ENCODE results near the gene RBM26. TPM values are rescaled to one million over a fixed set of nuclear protein-coding genes. Genes with fewer than 3 reads are reported as not detected.

The RBM26 gene
- total RNA-seq, 1 donor from 2014 or later: 24.0 TPM

- no peak for DNase-seq (ENCODE audit: low read depth)
- TF ChIP-seq, protein P1, sequence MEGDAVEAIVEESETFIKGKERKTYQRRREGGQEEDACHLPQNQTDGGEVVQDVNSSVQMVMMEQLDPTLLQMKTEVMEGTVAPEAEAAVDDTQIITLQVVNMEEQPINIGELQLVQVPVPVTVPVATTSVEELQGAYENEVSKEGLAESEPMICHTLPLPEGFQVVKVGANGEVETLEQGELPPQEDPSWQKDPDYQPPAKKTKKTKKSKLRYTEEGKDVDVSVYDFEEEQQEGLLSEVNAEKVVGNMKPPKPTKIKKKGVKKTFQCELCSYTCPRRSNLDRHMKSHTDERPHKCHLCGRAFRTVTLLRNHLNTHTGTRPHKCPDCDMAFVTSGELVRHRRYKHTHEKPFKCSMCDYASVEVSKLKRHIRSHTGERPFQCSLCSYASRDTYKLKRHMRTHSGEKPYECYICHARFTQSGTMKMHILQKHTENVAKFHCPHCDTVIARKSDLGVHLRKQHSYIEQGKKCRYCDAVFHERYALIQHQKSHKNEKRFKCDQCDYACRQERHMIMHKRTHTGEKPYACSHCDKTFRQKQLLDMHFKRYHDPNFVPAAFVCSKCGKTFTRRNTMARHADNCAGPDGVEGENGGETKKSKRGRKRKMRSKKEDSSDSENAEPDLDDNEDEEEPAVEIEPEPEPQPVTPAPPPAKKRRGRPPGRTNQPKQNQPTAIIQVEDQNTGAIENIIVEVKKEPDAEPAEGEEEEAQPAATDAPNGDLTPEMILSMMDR (conservative IDR thresholded peaks at IDR 0.05; ENCODE audit: low read depth, low read length): no peak
- H3K4me3 ChIP-seq (ENCODE audit: low read depth, low read length): no peak overlapping the region
These were observed 41.7 kb upstream of the RBM26 start for GRCh38 chr13:79447741-79448140.

DNA sequence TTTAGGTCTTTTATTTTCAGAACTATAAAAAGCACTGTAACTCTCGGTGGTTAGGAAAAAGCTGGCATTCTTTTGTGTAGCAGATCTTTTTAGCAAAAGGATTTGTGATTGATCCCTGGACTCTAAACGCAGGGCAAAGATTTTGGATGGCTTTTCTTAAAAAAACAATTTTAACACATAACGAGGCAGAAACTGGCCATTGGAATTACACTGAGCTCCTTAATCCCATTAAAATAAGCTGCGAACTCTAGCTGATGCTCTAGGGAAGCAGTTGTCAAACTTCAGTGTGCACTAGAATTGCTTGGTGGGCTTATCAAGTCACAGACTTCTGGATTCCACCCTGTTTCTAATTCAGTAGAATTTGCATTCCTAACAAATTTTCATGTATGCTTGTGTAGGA, 41.1 kb upstream of the RBM26 start:
- DNase-seq (ENCODE audit: low read depth): no peak
- TF ChIP-seq, protein P1 (conservative IDR thresholded peaks at IDR 0.05; ENCODE audit: low read depth, low read length): no peak

DNA sequence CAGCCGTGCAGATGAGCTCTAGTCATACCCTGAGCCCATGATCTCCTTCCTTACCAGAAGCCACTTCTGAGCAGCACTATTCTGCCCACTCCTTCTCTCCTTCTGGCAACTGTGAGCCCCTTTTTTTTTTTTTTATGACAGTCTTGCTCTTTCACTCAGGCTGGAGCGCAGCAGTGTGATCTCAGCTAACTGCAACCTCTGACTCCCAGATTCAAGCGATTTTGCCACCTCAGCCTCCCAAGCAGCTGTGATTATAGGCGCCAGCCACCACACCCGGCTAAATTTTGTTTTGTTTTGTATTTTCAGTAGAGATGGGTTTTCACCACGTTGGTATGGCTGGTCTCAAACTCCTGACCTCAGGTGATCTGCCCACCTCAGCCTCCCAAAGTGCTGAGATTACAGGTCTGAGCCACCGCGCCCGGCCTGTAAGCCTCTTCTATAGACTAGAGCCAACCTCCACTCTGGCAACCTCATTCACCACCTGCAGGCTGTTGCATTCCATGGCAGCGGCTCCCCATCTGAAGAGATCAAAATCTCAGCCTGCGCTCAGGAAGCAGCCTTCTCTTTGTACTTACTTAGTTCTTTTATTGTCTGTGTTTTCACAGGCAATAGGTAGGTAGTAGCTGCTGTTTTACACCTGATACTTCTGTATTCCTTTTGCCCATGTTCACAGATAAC, 40.1 kb upstream of the RBM26 start:
- H3K4me3 ChIP-seq (ENCODE audit: low read depth, low read length): no peak overlapping the region
- TF ChIP-seq, protein P1 (conservative IDR thresholded peaks at IDR 0.05; ENCODE audit: low read depth, low read length): no peak
- DNase-seq (ENCODE audit: low read depth): no peak

More for the DNA sequence above, 41.1 kb upstream of the RBM26 start:
- H3K4me3 ChIP-seq (ENCODE audit: low read depth, low read length): no peak overlapping the region

- TF ChIP-seq, protein P1 (conservative IDR thresholded peaks at IDR 0.05; ENCODE audit: low read depth, low read length): no peak
- DNase-seq (ENCODE audit: low read depth): no peak
These were observed 36.7 kb upstream of the RBM26 start for GRCh38 chr13:79442706-79443105.

GRCh38 chr13:79442221-79442620, 36.2 kb upstream of the RBM26 start:
- TF ChIP-seq, protein P1 (conservative IDR thresholded peaks at IDR 0.05; ENCODE audit: low read depth, low read length): no peak
- no peak overlapping the region for H3K4me3 ChIP-seq (ENCODE audit: low read depth, low read length)
- DNase-seq (ENCODE audit: low read depth): no peak

More at GRCh38 chr13:79442706-79443105, 36.7 kb upstream of the RBM26 start:
- no peak overlapping the region for H3K4me3 ChIP-seq (ENCODE audit: low read depth, low read length)

DNA sequence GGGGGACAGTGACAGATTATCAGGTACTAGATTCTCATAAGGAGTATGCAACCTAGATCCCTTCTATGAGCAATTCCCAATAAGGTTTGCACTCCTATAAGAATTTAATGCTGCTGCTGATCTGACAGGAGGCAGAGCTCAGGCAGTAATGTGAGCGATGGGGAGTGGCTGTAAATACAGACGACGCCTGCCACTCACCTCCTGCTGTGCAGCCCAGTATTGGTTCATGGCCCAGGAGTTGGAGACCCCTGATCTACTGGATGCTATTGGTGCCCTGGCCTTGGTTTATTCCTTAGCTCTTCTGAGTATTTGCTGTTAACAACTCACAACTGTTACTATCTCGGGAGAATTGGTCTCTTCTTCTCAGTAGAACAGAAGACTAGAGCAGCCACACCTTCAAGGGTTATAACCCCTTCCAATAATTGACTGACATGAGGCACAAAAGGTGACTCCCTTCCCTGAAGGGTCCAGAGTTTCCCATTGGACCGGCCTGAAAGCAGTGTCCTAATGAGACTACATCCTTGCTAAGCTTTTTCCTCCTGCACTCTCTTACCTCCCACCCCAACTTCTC, 35.0 kb upstream of the RBM26 start:
- no peak overlapping the region for H3K4me3 ChIP-seq (ENCODE audit: low read depth, low read length)
- DNase-seq (ENCODE audit: low read depth): no peak
- TF ChIP-seq, protein P1 (conservative IDR thresholded peaks at IDR 0.05; ENCODE audit: low read depth, low read length): no peak

- H3K4me3 ChIP-seq (ENCODE audit: low read depth, low read length): no peak overlapping the region
- DNase-seq (ENCODE audit: low read depth): no peak
- TF ChIP-seq, protein P1 (conservative IDR thresholded peaks at IDR 0.05; ENCODE audit: low read depth, low read length): no peak
These were observed 33.2 kb upstream of the RBM26 start for GRCh38 chr13:79439275-79439674.
